ENCODE measurements around the gene ZNF660. TPM values are rescaled to one million over a fixed set of nuclear protein-coding genes. Genes with fewer than 3 reads are reported as not detected.
A peak's percentile ranks its signal among the peaks of the same experiment; 100 is the strongest.

ZNF660 gene
- total and polyA plus RNA-seq, 9 of the 15 experiments (the other 6 are each of a cell fraction or from before 2014, with no cell fraction given): 0.06 to 0.65 (median 0.17) TPM

DNA sequence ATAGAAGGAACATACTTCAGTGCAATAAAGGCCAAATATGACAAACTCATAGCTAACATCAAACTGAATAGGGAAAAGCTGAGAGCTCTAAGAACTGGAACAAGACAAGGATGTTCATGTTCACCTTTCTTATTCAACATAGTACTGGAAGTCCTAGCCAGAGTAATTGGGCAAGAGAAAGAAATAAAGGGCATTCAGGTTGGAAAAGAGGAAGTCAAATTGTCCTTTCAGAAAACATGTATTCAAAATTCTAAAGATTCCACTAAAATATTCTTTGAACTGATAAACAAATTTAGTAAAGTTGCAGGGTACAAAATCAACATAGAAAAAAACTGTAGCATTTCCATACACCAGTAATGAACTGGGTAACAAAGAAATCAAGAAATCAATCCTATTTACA lies 27.9 kb downstream of the ZNF660 start:
- DNase-seq (ENCODE audit: extremely low read depth in 1 of 4, low spot score in 3 of 4) (no peak), ATAC-seq (no peak), FAIRE-seq (no peak)
- Histone ChIP-seq H3K79me2 (ENCODE audit: control insufficient read depth, insufficient read depth, low read length) (no peaks in the 10 kb centered on the region), H3K36me3 (ENCODE audit: control insufficient read depth, insufficient read depth, low read length) (no peaks in the 10 kb centered on the region), H3K27me3 (ENCODE audit: control insufficient read depth in 2 of 2, insufficient read depth in 2 of 2, low read length in 2 of 2) (no peaks in the 10 kb centered on the region), H3K4me1 (replicated peaks in 1 of 2; ENCODE audit: control insufficient read depth in 2 of 2, insufficient read depth in 2 of 2, low read length in 2 of 2) (no peaks in the 10 kb centered on the region), H2AFZ (ENCODE audit: low read depth, low read length) (no peak overlapping the region), H3K9me3 (replicated peaks; ENCODE audit: control insufficient read depth, insufficient read depth, low read depth, low read length) (no peaks in the 10 kb centered on the region), H3K9me1 (ENCODE audit: control insufficient read depth, insufficient read depth, low read length) (no peaks in the 10 kb centered on the region), H3K27ac (ENCODE audit: extremely low read depth, low read depth, low read length) (no peak overlapping the region), H3K4me3 (no peak overlapping the region), H4K20me1 (replicated peaks; ENCODE audit: control insufficient read depth, insufficient read depth, low read length) (no peaks in the 10 kb centered on the region), H3K9ac (ENCODE audit: insufficient read depth in 1 of 2, low read depth in 2 of 2, low read length in 2 of 2) (no peak overlapping the region), H3K4me2 (ENCODE audit: insufficient read depth, low read length) (no peak overlapping the region)
- BruUV-seq (replicated peaks): no TSS peak
- intact Hi-C loops (cut with micrococcal nuclease) (no loop called here), in situ Hi-C loops (cut with MboI) (no loop called here)
- POLR2A ChIA-PET: interaction anchor here (1.4 kb wide), 1 partner anchor 18 kb away, joined by 3 read pairs; no protein-coding TSS in a partner anchor
- TF ChIP-seq, protein P1, sequence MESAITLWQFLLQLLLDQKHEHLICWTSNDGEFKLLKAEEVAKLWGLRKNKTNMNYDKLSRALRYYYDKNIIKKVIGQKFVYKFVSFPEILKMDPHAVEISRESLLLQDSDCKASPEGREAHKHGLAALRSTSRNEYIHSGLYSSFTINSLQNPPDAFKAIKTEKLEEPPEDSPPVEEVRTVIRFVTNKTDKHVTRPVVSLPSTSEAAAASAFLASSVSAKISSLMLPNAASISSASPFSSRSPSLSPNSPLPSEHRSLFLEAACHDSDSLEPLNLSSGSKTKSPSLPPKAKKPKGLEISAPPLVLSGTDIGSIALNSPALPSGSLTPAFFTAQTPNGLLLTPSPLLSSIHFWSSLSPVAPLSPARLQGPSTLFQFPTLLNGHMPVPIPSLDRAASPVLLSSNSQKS (CRISPR knock-in tag; IDR thresholded peaks at IDR 0.05): no peak
- no peak for TF ChIP-seq FOXO4 (CRISPR knock-in tag; IDR thresholded peaks at IDR 0.05)
- TF ChIP-seq ZBTB8A (IDR thresholded peaks at IDR 0.05; ENCODE audit: partially characterized antibody): no peak
- TF ChIP-seq SPI1 (IDR thresholded peaks at IDR 0.05; ENCODE audit: borderline replicate concordance, low read depth, low read length): peak; percentile 75
- no peak for TF ChIP-seq THRB (CRISPR knock-in tag; conservative IDR thresholded peaks at IDR 0.05)
- TF ChIP-seq SMAD4 (CRISPR knock-in tag; conservative IDR thresholded peaks at IDR 0.05): no peak
- no peak for TF ChIP-seq SMC3 (conservative IDR thresholded peaks at IDR 0.05; ENCODE audit: insufficient read depth, low read depth, low read length)
- TF ChIP-seq DMBX1 (CRISPR knock-in tag; IDR thresholded peaks at IDR 0.05; ENCODE audit: borderline replicate concordance): no peak
- CTCF ChIA-PET (ENCODE audit: low intra/inter-chr PET ratio): no interaction called here
